ENCODE results near the gene DIPK1A.
"Not testable (repeated sequence)": the region's sequence is repeated elsewhere in the genome, so short reads cannot be mapped to it uniquely, and the experiment has no call there.

Gene DIPK1A

DNA sequence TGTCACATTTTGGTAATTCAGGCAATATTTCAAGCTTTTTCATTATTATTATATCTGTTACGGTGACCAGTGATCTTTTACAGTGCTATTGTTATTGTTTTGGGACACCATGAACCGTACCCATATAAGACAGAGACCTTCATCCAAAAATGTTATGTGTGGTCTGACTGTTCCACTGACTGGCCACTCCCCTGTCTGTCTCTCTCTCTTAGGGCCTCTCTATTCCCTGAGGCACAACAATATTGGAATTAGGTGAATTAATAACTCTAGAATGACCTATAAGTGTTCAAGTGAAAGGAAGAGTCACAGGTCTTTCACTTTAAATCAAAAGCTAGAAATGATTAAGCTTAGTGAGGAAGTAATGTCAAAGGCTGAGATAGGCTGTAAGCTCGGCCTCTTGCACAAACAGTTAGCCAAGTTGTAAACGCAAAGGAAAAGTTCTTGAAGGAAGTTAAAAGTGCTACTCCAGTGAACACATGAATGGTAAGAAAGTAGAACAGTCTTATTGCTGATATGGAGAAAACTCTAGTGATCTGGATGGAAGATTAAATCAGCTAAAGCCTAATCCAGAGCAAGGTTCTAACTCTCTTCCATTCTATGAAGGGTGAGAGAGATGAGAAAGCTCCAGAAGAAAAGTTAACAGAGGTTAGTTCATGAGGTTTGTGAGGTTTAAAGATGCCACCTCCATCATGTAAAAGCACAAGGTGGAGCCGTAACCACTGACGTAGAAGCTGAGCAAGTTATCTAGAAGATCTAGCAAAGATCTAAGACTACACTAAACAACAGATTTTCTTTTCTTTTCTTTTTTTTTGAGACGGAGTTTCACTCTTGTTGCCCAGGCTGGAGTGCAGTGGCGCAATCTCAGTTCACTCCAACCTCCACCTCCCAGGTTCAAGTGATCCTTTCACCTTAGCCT is 19.7 kb upstream of the DIPK1A start:
- DNase-seq (ENCODE audit: low read depth), result no peak

DNA sequence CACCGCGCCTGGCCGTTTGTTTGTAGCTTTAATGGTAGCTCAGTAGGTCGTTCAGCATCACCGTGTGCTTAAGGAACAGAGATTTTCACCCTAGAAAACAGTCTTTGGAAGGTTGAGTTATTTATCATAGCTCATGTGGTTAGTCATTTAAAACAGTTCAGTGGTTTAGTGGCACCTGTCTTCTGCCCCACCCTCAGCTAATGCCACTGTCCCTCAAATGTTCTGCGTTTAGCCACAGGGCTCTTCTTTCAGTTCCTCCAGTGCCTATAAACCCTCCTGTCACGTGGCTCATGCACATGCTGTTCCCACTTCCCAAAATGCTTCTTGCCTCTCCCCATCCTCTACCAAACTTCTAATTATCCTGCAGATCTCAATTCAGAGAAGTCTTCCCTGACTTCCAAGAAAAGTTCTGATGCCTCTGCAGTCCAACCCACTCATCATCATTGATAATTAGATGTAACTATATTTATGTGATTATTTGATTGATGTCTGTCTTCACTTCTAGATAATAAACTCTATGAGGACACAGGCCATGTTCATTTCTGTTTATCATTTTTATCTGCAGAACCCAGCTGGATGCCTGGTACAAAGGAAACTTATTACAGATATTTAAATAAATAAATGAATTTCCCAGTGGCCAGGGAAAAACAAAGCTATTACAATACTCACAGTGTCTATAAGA is 14.4 kb upstream of the DIPK1A start:
- no peak for DNase-seq (ENCODE audit: low read depth)

DNA sequence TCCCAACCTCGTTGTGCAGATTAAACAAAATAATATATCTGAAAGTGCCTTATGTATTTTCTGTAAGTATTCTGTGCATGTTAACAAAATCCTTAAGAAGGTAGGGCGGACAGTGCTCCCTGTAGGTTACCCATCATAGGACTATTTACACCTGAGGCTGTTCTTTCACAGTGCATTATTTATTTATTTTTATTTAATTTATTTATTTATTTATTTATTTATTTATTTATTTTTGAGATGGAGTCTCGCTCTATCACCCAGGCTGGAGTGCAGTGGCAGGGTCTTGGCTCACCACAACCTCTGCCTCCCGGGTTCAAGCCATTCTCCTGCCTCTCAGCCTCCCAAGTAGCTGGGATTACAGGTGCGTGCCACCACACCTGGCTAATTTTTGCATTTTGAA is 12.8 kb upstream of the DIPK1A start:
- not testable (repeated sequence) for DNase-seq (ENCODE audit: low read depth)

DNA sequence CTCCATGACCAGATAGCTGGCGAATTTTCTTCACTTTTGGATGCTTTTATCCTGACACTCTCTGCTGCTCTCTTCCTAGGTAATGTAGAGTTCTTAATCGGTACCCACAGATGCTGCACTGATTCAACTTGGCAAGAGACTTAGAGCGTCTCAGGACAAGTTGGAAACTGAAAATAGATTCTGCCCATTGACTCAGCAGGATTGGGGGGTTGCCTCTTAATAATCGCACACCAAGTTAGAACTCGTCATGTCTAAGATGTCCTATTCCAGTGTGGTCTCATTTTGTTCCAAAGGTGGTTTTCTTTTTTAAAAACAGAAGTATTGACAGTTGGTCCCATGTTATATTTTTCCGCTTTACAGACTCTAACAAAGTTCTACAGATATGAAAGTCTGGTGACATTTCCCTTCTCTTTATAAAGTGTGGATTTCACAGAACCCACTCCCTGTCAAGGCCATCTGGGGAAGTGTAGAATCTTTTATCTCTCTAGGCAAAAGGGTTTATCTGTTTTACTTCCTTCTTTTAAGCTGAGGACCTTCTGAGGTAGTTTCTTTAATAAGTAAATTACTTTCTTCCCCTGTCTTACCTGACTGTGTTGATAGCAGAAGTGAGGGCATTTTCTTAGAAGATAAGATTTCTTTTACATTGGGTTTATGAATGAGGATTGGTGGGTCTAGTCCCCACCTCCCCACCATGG is 12.1 kb upstream of the DIPK1A start:
- DNase-seq (ENCODE audit: low read depth), result no peak

DNA sequence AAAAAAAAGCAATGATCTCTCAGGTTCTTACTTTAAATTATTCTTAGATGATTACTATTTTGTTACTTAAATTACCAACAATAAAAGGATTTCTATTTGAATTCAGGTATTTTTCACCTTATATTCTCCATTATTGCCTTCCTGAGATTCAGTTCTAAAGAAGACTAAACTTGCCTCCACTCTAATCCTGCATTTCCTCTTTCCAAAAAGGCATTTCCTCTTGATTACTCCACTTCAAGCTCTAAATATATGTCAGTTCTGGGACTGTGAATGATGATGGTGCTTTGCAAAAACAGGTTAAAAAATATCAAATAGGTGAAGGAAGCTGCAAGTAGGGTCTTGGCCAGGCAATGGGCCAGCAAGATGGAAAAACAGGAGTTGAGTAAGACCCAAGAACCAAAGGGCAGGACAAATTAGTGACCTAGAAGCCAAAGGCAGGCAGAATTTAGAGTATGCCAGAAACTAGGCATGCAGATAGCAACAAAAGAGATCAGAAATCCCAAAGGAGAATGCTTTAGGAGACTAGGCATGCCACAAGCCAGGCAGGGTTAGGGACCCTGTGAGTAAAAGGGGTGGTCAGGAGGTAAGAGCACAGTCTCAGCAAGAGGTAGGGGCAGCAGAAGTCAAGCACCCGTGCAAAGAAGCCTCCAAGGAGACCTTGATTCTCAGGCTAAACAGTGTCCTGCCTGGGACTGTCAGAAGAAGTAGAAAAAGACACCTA is 11.3 kb upstream of the DIPK1A start:
- no peak for DNase-seq (ENCODE audit: low read depth)

DNA sequence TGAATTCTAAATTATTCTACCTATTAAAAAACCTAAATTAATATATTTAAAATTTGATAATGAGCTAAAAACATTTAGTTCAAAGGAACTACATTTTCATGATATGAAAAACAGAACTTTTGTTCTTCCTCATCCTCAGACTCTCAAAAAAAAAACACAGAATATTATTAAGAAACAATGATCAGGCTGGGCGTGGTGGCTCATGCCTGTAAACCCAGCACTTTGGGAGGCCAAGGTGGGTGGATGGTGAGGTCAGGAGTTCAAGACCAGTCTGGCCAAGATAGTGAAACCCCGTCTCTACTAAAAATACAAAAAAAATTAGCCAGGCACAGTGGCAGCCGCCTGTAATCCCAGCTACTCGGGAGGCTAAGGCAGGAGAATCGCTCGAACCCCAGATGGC is 10.7 kb upstream of the DIPK1A start:
- DNase-seq (ENCODE audit: low read depth), result not testable (repeated sequence)

DNA sequence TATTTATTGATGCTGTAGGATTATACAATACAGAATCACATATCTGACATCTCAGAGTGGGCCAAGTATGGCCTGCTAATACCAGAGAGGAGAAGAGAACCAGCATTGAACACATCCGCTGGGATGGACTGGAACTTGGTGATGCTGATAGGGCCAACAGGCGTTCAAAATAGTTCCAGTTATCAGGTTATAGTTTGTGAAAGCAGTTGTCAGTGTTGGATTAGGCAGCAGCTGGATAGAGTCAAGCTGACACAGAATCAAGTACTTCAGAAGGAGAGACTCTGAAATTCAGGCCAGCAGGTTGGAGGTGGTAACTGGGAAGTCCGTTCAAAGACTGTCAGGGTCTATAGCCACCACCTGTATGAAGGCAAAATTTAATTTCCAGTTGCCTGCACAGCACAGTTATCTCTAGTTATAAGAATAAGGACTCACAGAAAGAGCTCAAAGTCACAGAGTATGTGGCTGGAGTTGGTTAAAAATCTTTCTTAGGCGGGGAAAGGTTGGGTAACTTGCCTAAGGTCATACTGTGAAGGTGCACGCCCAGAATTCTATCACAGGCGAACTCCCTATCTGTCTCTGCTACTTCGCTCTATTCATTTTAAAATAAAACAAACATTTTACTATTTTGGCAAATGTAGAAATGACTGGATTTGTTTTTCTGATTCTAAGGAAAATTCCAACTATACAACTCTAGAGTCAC is 9.9 kb upstream of the DIPK1A start:
- DNase-seq (ENCODE audit: low read depth), result no peak

DNA sequence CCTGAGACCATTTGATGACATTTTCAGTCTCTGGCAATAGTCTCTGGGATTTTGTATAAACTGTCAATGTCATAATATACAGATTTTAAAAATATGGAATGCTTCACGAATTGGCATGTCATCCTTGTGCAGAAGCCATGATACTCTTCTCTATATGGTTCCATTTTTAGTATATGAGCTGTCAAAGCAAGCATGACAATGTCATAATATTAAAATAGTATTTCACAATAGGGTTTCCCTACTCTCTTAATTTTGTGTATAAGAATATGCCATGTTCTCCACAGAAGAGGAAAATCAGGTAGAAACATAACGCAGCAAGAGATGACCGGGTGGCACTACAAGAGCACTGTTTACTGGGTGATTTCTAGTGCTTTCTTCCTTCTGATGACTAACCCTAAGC is 8.3 kb upstream of the DIPK1A start:
- no peak for DNase-seq (ENCODE audit: low read depth)

DNA sequence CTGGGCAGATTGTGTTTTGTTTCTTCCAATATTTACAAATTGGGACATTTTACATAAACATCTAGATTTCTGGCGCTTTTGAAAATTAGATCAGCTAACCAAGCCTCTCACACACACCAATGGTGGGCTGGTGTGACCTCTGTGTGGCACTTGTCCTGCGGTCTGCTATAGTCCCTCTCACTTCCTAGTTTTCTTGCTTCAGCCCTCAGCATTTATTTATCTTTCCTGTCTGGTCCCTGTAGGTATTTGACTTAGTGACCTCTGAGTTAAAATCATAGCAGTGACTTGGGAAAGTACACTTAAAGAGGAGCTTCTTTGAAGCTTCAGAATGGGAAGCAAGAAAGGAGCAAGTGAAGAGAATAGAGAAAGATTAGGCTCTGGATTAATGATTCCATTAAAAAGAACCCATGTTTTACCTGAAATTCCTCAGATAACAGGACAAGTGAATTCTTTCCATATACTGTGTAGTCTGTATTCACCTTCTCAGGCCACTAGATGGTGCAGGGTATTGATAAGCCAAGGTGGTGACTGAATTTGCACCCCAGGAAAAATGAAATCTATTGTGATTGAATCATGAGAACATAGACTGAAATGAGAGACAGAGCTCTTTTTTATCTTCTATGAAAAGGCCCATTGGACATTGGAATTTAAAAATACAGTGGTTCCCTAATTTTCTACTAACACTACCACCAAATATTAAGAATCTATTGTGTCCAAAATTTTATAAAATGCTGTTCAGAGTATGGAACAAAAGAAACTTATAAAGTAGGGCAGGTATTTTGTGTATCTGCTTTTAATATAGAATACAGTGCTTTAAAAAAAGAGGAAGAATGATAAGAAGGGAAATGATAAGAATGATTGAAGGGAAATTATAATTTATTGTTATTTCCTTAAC is 7.1 kb upstream of the DIPK1A start:
- no peak for DNase-seq (ENCODE audit: low read depth)

DNA sequence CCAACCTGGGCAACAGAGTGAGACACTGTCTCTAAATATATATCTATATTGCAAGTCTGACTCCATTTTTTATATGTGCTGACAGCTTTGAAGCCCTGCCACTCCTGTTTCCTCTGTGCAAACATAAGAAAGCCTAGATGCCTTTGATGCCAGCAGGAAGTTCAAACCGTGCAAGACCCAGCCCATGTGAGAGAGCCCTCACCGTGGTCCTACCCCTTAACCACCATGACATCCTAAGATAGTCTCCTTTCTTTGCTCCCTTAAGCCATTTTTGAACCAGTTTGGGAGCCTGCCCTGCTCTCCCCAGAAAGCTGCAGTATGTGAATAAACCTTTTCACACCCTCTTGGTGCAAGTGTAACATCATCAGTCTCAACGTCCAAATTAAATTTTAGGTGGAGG is 3.7 kb upstream of the DIPK1A start:
- no peak for DNase-seq (ENCODE audit: low read depth)

DNA sequence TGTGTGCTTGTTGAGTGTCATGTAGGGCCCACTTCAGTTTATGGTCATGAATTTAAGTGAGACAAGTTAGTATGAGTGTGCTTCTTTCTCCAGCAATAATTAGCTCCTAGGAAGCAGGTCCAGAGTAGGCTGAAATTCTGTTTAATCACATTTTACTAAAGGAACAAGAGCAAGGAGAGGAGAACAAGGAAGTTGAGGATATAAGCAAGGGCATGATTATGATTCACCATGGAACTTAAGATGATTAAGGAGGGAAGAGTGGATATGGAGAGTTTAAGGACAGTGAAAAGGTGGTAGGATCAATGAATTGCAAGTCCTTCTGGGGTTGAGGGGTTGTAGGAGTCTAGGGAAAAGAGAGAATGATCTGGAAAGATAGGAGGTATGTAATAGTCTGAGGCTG is 3.1 kb upstream of the DIPK1A start:
- no peak for DNase-seq (ENCODE audit: low read depth)

DNA sequence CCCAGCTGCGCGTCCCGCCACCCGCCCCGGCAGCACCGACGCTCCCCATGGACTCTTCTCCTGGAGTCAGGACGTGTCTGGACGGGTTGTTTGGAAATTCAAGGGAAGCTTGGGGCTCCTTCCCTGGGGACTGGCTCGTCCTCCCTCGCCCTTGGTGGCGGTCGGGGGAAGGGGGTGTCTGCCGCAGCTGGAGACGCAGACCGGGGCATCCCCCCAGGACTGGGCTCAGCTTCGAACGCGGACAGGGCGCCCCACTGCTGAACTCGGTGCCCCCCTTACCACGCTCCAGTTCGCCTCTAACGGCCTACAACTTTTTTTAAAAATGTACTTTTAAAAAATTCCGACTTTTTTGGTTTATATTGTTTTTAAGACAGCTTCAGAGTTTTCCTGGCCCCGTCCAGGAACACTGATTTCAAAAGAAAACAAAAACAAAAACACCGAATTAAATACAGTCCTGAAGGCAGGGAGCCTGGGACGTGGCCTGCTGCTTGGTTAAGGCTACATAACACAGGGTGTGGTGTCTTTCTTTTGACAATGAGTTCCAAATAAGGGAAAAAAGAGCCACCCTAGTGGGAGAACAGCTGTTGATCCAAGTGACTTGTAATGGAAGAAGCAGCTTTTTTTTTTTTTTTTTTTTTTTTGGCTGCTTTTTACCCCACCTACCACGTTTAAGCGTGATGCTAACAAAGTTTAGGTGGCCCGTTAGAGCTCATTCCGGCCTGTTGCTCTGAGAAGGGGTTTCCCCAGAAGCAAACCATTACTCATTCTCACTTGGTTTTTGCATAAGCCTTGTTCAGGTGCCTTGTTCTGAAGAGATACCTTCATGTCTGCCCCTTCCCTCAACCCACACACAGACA is 862 bp upstream of the DIPK1A start:
- DNase-seq (ENCODE audit: low read depth), result peak; percentile 71

DNA sequence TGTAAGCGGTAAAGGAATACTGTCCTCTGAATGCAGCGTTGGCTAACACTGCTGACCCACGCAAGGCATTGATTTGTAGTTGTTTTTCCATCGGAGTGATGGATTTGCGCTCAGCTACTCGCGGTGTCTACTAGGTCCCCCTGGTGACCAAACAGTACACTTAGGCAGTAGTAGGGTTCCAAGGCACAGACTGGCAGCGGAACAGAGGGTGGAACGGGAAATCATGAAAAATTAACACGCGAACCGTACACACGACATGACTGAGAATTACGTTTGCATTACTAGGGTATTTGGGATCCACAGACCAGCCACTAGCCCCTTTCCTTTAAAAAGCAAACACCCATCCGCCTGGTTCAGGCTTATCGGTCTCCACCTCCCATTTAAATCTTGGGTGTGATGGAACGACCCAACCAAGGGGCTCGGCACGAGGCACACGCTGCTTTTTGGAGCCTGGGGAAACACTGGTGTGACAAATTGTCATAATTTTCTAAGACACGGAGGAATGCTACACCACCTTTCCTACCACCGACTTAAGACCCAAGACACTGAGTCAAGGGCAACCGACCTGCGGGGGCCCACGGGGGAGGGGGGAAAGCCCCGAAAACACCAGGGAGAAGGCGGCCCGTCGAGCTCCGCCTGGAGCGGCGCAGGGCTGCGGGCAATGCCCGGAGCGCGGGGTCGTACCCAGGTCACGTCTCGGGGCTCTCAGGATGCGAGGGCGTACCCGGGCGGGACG is 699 bp downstream of the DIPK1A start:
- DNase-seq (ENCODE audit: low read depth), result peak; percentile 88

DNA sequence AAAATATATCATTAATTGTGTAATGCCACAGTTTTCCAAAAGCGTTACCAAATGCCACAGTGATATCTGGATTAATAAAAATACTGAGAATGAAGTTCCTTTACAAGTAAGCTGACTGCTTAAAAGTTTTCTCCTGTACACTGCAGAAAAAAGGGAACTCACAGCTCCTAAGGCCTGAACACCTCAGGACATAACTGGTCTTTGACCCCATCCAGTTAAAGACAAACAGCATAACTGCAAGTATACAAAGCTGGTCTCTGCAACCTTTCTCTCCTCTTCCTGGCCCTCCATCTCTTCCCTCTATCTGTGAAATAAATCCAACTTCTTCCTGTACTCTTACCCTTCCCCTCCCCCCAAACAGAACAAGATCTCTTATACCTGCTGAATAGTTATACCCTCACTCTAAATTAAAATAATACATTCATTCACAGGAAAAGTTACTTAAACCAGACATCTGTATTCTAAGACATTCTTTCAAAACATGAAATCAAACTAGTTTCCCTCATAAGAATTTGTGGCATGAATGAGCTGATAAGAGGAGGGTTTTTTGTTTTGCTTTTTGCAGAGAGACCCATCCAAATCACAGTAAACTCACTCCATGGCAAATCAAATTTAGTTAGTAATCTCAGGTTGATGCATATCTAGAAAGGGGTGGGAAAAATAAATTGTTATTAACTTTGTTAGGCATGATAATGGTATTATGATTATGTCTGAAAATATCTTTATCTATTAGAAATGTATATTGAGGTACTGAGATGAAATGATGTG is 2.9 kb downstream of the DIPK1A start:
- no peak for DNase-seq (ENCODE audit: low read depth)

DNA sequence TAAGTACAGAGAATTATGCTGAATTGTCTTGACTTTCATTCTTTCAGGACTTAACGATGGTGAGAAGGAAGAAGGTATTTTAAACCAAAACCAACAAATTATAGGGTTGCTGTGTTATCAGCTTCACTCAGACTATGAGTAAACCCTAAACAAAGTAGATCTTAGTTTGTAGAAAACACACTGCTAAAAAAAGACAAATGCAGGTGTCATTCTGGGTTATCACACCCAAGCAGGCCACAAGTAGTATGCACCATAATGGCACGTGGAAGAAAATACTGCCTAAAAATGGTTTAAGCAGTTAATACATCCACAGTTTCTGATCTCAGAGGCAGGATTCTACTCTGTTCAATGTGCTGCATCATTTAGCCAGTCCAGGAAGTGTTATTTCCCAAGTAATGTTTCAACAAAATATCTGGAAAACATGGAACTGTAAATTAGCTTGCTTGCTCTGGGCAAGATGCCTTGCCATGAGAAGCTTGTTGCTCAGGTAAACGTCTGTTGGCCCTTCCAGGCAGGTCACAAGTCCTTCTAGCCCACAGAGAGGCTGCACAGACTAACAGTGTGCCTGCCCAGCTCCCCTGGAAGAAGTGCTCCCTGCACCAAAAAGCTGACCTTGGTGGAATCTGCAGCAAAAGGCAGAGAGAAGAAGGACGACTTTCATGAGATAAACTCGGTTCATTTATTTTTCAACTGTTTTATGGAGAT is 4.1 kb downstream of the DIPK1A start:
- DNase-seq (ENCODE audit: low read depth), result no peak

DNA sequence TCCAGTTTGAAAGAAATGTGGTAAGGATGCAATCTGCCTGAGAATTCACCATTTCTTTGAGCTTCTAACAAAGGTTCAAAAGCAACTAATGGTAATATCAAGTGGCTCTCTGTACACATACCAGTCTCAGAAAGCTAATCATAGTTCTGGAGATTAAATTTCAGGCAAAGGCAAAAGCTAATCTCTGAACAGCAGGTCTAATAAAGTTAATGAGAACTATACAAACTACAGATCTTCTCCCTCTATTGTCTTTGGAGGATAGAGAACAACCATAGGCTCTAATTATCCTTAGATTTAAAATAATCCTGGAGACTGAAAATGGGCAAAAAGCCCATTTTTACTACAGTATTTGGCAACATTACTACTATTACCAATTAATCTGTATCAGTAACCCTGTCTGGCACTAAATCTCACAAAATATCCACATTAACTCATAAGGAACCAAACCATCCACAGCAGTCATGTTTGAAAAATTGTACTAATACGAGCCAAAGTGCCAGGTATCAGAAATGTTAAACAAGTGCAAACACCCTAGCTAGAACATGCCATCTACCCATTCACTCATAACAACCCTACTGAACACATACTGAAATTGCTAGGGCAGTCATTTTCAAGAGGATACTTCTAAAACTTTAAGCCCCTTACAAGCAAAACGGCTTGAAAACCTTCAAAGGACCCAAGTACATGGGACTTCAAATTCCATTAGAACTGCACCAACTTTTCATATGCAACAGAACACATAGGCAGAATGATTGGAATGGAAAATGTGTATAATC is 4.8 kb downstream of the DIPK1A start:
- no peak for DNase-seq (ENCODE audit: low read depth)

DNA sequence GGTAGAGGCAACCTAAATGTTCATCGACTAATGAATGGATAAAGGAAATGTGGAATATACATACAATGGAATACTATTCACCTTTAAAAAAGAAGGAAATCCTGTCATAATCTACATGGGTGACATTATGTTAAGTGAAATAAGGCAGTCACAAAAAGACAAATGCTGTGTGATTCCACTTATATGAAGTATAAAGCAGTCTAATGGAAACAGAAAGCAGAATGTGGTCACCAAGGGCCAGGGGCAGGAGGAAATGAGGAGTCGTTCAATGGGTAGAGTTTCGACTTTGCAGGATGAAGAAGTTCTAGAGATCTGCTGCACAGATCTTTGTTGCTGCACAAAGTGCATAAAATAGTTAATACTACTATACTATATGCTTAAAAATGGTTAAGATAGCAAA is 7.8 kb downstream of the DIPK1A start:
- no peak for DNase-seq (ENCODE audit: low read depth)

Measured in fibroblast of gingiva (primary cell).